Transverse colon (tissue), 4 donors: Measurements from ENCODE around the gene PHKA2. TPM values are rescaled to one million over a fixed set of nuclear protein-coding genes. Genes with fewer than 3 reads are reported as not detected.
A peak's percentile ranks its signal among the peaks of the same experiment; 100 is the strongest.

ENCODE experiments used
- DNase-seq: peaks from one replicate; pipeline ENCODE4 v3.0.0-alpha.2; 2019
- H3K27ac ChIP-seq, 4 donors: fragments of 200-600 bp; sonication (generic); 2 replicates each; pipeline ENCODE4 v1.5.1; 2016 to 2018; ENCODE audit warnings: inconsistent platforms in 4 of 4
- H3K27me3 ChIP-seq: fragments of 200-600 bp; sonication (generic); 2 replicates; pipeline ENCODE4 v1.5.1; 2017; ENCODE audit warnings: inconsistent platforms
- H3K36me3 ChIP-seq, 4 donors: fragments of 200-600 bp; sonication (generic); 2 replicates each; pipeline ENCODE4 v1.5.1; 2017 to 2019; ENCODE audit warnings: inconsistent platforms in 4 of 4
- H3K4me1 ChIP-seq, 4 donors: fragments of 200-600 bp; sonication (generic); 2 replicates each; pipeline ENCODE4 v1.5.1; 2017 to 2020; ENCODE audit warnings: inconsistent platforms in 4 of 4
- H3K4me3 ChIP-seq, 4 donors: fragments of 200-600 bp; sonication (generic); 1 replicate in 1 of 4; 2 replicates in 3 of 4; pipeline versions ENCODE4 v1.5.1 to v1.6.1; 2017 to 2019; ENCODE audit warnings: inconsistent platforms in 4 of 4
- H3K9me3 ChIP-seq, 2 donors: fragments of 200-600 bp; sonication (generic); 2 replicates each; pipeline ENCODE4 v1.5.1; 2017 to 2019; ENCODE audit warnings: inconsistent platforms in 2 of 2
- EP300 ChIP-seq: sonication (generic); formaldehyde crosslinking; IDR thresholded peaks from one replicate; pipeline ENCODE4 v1.6.1; 2017; ENCODE audit warnings: antibody characterized with exemption, low read depth
- POLR2A ChIP-seq: fragments of 450-650 bp; IDR thresholded peaks from one replicate; pipeline ENCODE4 v1.6.1; 2016; ENCODE audit warnings: antibody characterized with exemption, mild to moderate bottlenecking, moderate library complexity
- POLR2AphosphoS5 ChIP-seq, 3 donors: sonication (generic); formaldehyde crosslinking; IDR thresholded peaks; one replicate each; pipeline ENCODE4 v1.6.1; 2016; ENCODE audit warnings: antibody characterized with exemption in 3 of 3
- WGBS, 2 donors: methylation state at CpG; one replicate each; pipeline ENCODE4 v1.1.5; 2018; ENCODE audit warnings: low coverage in 1 of 2; 5-methylcytosine and 5-hydroxymethylcytosine counted together
- in situ Hi-C, 4 donors: fragments of 200-750 bp; cut with MboI; loops; one replicate each; pipeline versions ENCODE4 v1.15.0 to v1.15.1; 2017; ENCODE audit warnings: low sequenced_read_pairs in 3 of 4, low pct_ligation_motif_present in 1 of 4, low pct_unique_long_range_greater_than_20kb in 1 of 4
- intact Hi-C: fragments of 100-400 bp; cut with DNase I; formaldehyde crosslinking; loops from one replicate; pipeline ENCODE4 v1.15.1; 2023; ENCODE audit warnings: low total_unique reads
- total RNA-seq, 4 donors: library from RNA; depleted of rRNA; stranded (reverse); fragments of >200 nt; gene quantifications; one replicate each; pipeline ENCODE4 v1.1.0, GENCODE V29; 2016
- TF ChIP-seq, protein P1 (sequence below), 5 experiments: fragments of 200-600 bp in 3 of 5; fragments of 450-650 bp in 2 of 5; sonication (generic) in 3 of 5; IDR thresholded peaks; 1 replicate in 2 of 5; 2 replicates in 3 of 5; pipeline ENCODE4 v1.5.1; 2016 to 2017; ENCODE audit warnings: antibody characterized with exemption in 5 of 5, inconsistent platforms in 3 of 5, mild to moderate bottlenecking in 2 of 5, moderate library complexity in 1 of 5

PHKA2 gene
- total RNA-seq, 4 donors from 2014 or later, result 23.8 to 46.4 (median 30.4) TPM

DNA sequence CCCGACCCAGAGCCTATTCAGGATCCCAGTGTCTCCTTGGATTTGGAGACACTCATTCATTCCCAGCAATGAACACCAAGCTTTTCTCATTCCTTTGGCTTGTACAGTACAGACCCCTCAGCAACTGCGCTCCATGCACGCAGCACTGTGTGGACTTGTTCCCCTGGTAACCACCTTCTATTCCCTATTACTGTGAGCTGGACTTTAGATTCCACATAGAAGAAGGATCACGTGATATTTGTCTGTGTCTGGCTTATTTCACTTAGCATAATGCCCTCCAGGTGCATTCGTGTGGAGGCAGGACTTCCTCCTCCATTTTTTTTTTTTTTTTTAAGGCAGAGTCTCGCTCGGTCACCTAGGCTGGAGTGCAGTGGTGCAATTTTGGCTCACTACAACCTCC is 106.4 kb downstream of the PHKA2 start:
- Histone ChIP-seq H3K27ac (no peak overlapping the region), H3K27me3 (no peaks in the 10 kb centered on the region), H3K4me1 (peaks cover 0 to 5% (median 1%) of the 10 kb centered on the region in 4 donors), H3K4me3 (no peak overlapping the region), H3K36me3 (no peaks in the 10 kb centered on the region), H3K9me3 (no peaks in the 10 kb centered on the region)
- TF ChIP-seq, protein P1, sequence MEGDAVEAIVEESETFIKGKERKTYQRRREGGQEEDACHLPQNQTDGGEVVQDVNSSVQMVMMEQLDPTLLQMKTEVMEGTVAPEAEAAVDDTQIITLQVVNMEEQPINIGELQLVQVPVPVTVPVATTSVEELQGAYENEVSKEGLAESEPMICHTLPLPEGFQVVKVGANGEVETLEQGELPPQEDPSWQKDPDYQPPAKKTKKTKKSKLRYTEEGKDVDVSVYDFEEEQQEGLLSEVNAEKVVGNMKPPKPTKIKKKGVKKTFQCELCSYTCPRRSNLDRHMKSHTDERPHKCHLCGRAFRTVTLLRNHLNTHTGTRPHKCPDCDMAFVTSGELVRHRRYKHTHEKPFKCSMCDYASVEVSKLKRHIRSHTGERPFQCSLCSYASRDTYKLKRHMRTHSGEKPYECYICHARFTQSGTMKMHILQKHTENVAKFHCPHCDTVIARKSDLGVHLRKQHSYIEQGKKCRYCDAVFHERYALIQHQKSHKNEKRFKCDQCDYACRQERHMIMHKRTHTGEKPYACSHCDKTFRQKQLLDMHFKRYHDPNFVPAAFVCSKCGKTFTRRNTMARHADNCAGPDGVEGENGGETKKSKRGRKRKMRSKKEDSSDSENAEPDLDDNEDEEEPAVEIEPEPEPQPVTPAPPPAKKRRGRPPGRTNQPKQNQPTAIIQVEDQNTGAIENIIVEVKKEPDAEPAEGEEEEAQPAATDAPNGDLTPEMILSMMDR (IDR thresholded peaks at IDR 0.05), result peak in 1 of 5 experiments; percentile 20
- TF ChIP-seq POLR2A, result no peak
- intact Hi-C loops (loop anchor here (5.0 kb wide), 1 partner anchor 465 kb away; the partner anchor contains the start of gene PDHA1), in situ Hi-C loops (loop anchor here in 3 of 4 donors (25.0 kb wide), 1 partner anchor 465 kb away; no protein-coding TSS in a partner anchor)
- WGBS, 2 donors, result 61% methylated on average over 7 of the region's 7 CpGs; no CpG with 5 or more reads in 1 of the 2 donors
- no peak for DNase-seq

DNA sequence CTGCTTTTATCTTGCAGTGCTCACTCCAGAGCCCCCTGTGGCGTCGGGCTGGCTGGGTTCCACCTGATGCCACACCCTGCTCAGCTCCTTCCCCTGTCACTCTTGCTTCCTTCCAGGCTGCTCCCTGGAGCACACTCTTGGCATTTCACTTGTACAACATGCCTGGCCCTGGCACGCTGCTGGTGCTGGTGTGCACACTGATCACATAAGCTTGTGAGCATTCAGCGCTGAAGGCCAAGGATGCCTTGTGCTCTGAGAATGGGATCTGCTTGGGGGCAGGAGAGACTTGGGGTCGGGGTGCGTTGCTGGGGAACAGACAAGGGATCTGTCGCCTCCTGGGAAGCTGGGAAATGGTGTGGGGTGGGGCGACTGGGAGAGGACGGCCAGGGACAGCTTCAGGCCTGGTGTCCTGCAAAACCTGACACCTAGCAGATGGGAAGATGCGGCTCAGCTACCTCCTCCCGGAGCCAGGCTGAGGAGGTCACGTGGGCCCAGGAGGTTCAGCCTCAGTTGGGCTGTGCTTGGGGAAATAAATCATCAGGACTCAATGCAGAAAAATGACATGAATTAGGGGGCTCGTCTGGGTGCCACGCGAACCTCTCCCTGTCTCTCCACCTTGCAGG is 108.5 kb downstream of the PHKA2 start:
- H3K36me3 ChIP-seq, result no peaks in the 10 kb centered on the region
- no peaks in the 10 kb centered on the region for H3K27me3 ChIP-seq
- 85% methylated on average over 15 of the region's 15 CpGs; no CpG with 5 or more reads in 1 of the 2 donors for WGBS, 2 donors
- intact Hi-C loops (loop anchor here (5.0 kb wide), 1 partner anchor 467 kb away; the partner anchor contains the start of gene PDHA1), in situ Hi-C loops (loop anchor here in 3 of 4 donors (25.0 kb wide), 1 partner anchor 463 kb away; no protein-coding TSS in a partner anchor)
- no peaks in the 10 kb centered on the region for H3K9me3 ChIP-seq
- H3K27ac ChIP-seq, result no peak overlapping the region
- no peak for DNase-seq
- no peak overlapping the region for H3K4me3 ChIP-seq
- H3K4me1 ChIP-seq, result peaks cover 0 to 11% (median 1%) of the 10 kb centered on the region in 4 donors
- no peak for TF ChIP-seq POLR2AphosphoS5 (IDR thresholded peaks at IDR 0.05)
- TF ChIP-seq EP300, result no peak
- TF ChIP-seq, protein P1 (IDR thresholded peaks at IDR 0.05), result no peak
- no peak for TF ChIP-seq POLR2A

DNA sequence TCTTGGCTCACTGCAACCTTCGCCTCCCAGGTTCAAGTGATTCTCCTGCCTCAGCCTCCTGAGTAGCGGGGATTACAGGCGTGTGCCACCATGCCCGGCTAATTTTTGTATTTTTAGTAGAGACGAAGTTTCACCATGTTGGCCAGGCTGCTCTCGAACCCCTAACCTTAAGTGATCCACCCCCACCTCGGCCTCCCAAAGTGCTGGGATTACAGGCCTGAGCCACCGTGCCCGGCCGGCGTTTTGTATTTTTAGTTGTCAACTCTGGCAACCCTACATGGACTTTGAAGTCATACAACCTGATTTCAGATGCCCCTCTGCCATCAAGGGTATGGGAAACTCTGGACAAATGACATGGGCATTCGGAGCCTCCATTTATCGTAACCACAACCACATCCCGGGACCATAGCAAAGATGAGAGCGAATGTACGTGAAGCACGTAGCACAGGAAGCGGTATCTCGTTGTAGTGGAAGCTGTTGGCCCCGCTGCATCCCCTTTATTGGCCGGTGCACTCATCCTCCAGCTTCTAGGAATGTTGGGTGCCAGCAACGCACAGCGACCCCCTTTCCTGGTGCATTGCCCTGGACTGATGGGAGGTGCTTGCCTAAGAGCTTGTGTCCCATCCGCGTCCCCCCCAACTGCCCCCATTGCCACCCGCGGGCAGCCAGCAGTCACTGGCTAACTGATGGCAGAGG is 109.2 kb downstream of the PHKA2 start:
- intact Hi-C loops, result loop anchor here (5.0 kb wide), 1 partner anchor 468 kb away; the partner anchor contains the start of gene PDHA1

GRCh38 chrX:18873836-18874235 is 110.1 kb downstream of the PHKA2 start:
- no peak overlapping the region for H3K4me3 ChIP-seq
- DNase-seq, result no peak
- intact Hi-C loops (no loop called here), in situ Hi-C loops (no loop called here)
- TF ChIP-seq POLR2A (no peak), POLR2AphosphoS5 (IDR thresholded peaks at IDR 0.05) (no peak), EP300 (no peak)
- TF ChIP-seq, protein P1 (IDR thresholded peaks at IDR 0.05), result no peak
- H3K4me1 ChIP-seq, result peaks cover 0 to 11% (median 1%) of the 10 kb centered on the region in 4 donors
- WGBS, 2 donors, result 89% methylated on average over 12 of the region's 12 CpGs; no CpG with 5 or more reads in 1 of the 2 donors
- no peaks in the 10 kb centered on the region for H3K27me3 ChIP-seq
- no peaks in the 10 kb centered on the region for H3K9me3 ChIP-seq
- H3K36me3 ChIP-seq, result no peaks in the 10 kb centered on the region
- H3K27ac ChIP-seq, result no peak overlapping the region

More for the DNA sequence above, 109.2 kb downstream of the PHKA2 start:
- TF ChIP-seq, protein P1 (IDR thresholded peaks at IDR 0.05), result no peak
- TF ChIP-seq POLR2AphosphoS5 (IDR thresholded peaks at IDR 0.05), result no peak
- no peak for TF ChIP-seq EP300
- TF ChIP-seq POLR2A, result no peak
- Histone ChIP-seq H3K27me3 (no peaks in the 10 kb centered on the region), H3K36me3 (no peaks in the 10 kb centered on the region), H3K27ac (no peak overlapping the region), H3K4me3 (no peak overlapping the region), H3K9me3 (no peaks in the 10 kb centered on the region), H3K4me1 (peaks cover 0 to 11% (median 1%) of the 10 kb centered on the region in 4 donors)
- in situ Hi-C loops, result loop anchor here in 3 of 4 donors (25.0 kb wide), 1 partner anchor 462 kb away; no protein-coding TSS in a partner anchor
- no peak for DNase-seq
- 90% methylated on average over 27 of the region's 27 CpGs; no CpG with 5 or more reads in 1 of the 2 donors for WGBS, 2 donors
